ENCODE data around the gene PDS5B. TPM values are rescaled to one million over a fixed set of nuclear protein-coding genes. Genes with fewer than 3 reads are reported as not detected.

Gene PDS5B
- total RNA-seq, 4 donors from 2014 or later: 34.5 to 68.3 (median 40.7) TPM

GRCh38 chr13:32707471-32707870 is 121.2 kb downstream of the PDS5B start:
- no peak for TF ChIP-seq CTCF (IDR thresholded peaks at IDR 0.05; ENCODE audit: low read depth)

- TF ChIP-seq CTCF (IDR thresholded peaks at IDR 0.05; ENCODE audit: low read depth): no peak
Observed at GRCh38 chr13:32713397-32713796, 127.1 kb downstream of the PDS5B start.

GRCh38 chr13:32720026-32720425 is 133.8 kb downstream of the PDS5B start:
- no peak for TF ChIP-seq CTCF (IDR thresholded peaks at IDR 0.05; ENCODE audit: low read depth)

- no peak for TF ChIP-seq CTCF (IDR thresholded peaks at IDR 0.05; ENCODE audit: low read depth)
Observed at GRCh38 chr13:32722340-32722739, 136.1 kb downstream of the PDS5B start.

GRCh38 chr13:32723987-32724386 is 137.7 kb downstream of the PDS5B start:
- TF ChIP-seq CTCF (IDR thresholded peaks at IDR 0.05; ENCODE audit: low read depth): no peak

- no peak for TF ChIP-seq CTCF (IDR thresholded peaks at IDR 0.05; ENCODE audit: low read depth)
Observed at GRCh38 chr13:32726374-32727037, 140.3 kb downstream of the PDS5B start.

- TF ChIP-seq CTCF (IDR thresholded peaks at IDR 0.05; ENCODE audit: low read depth): no peak
Observed at GRCh38 chr13:32728327-32728726, 142.1 kb downstream of the PDS5B start.
